ENCODE results near the gene GPBP1.
"Not testable (repeated sequence)": the region's sequence is repeated elsewhere in the genome, so short reads cannot be mapped to it uniquely, and the experiment has no call there.

The GPBP1 gene

GRCh38 chr5:57173319-57174127 is at the start of gene GPBP1:
GPBP1 (plus strand) TSS chr5:57174059; CDS start chr5:57214131, 40,072 bp downstream.
- peak; percentile 97 for DNase-seq

- DNase-seq: no peak
These were observed 45.5 kb upstream of the GPBP1 start for GRCh38 chr5:57128325-57128724.

GRCh38 chr5:57133574-57133973 is 40.3 kb upstream of the GPBP1 start:
- DNase-seq: no peak

GRCh38 chr5:57137401-57137800 is 36.5 kb upstream of the GPBP1 start:
- no peak for DNase-seq

- DNase-seq: no peak
These were observed 21.5 kb upstream of the GPBP1 start for GRCh38 chr5:57152316-57152715.

GRCh38 chr5:57155033-57155432 is 18.8 kb upstream of the GPBP1 start:
- DNase-seq: no peak

GRCh38 chr5:57157131-57157530 is 16.7 kb upstream of the GPBP1 start:
- no peak for DNase-seq

GRCh38 chr5:57157666-57158065 is 16.2 kb upstream of the GPBP1 start:
- DNase-seq: no peak

GRCh38 chr5:57163553-57164006 is 10.3 kb upstream of the GPBP1 start:
- no peak for DNase-seq

- DNase-seq: no peak
These were observed 9.7 kb upstream of the GPBP1 start for GRCh38 chr5:57164124-57164523.

- not testable (repeated sequence) for DNase-seq
These were observed 8.7 kb upstream of the GPBP1 start for GRCh38 chr5:57165171-57165570.

- DNase-seq: no peak
These were observed 7.6 kb upstream of the GPBP1 start for GRCh38 chr5:57166276-57166675.

- DNase-seq: no peak
These were observed 6.7 kb upstream of the GPBP1 start for GRCh38 chr5:57167201-57167600.

- not testable (repeated sequence) for DNase-seq
These were observed 3.7 kb upstream of the GPBP1 start for GRCh38 chr5:57170116-57170515.

GRCh38 chr5:57171816-57172465 is 1.9 kb upstream of the GPBP1 start:
- peak; percentile 14 for DNase-seq

GRCh38 chr5:57172466-57173318 is 1.2 kb upstream of the GPBP1 start:
- peak; percentile 54 for DNase-seq

- DNase-seq: no peak
These were observed 450 bp downstream of the GPBP1 start for GRCh38 chr5:57174128-57174889.

GRCh38 chr5:57174890-57175510 is 1.1 kb downstream of the GPBP1 start:
- DNase-seq: no peak

- peak; percentile 17 for DNase-seq
These were observed 1.9 kb downstream of the GPBP1 start for GRCh38 chr5:57175551-57176309.

GRCh38 chr5:57176350-57176857 is 2.5 kb downstream of the GPBP1 start:
- DNase-seq: no peak
